Neural cell (in vitro differentiated cells): ENCODE measurements around the gene SCN4B. TPM values are rescaled to one million over a fixed set of nuclear protein-coding genes. Genes with fewer than 3 reads are reported as not detected.

Source experiments
- H2AFZ ChIP-seq: fragments of 200-600, 300-800 bp; sonication (generic), shearing (Covaris generic); 2 replicates; pipeline ENCODE4 v1.6.0; 2014; ENCODE audit warnings: low read depth, mild to moderate bottlenecking, antibody characterized with exemption, low read length, moderate library complexity
- H3F3A ChIP-seq: fragments of 200-600 bp; shearing (Covaris generic); 2 replicates; pipeline ENCODE4 v1.6.1; 2016; ENCODE audit warnings: mild to moderate bottlenecking, moderate library complexity, mixed read lengths, antibody characterized with exemption, low read length; ENCODE audit not compliant: insufficient read depth, poor library complexity, severe bottlenecking
- H3K27ac ChIP-seq: fragments of 200-600, 300-800 bp; sonication (generic), shearing (Covaris generic); 2 replicates; pipeline ENCODE4 v1.5.1; 2014; ENCODE audit warnings: mild to moderate bottlenecking, low read length, moderate library complexity
- H3K27me3 ChIP-seq: fragments of 300-800, 200-600 bp; sonication (generic), shearing (Covaris generic); 2 replicates; pipeline ENCODE4 v1.6.0; 2014; ENCODE audit warnings: mild to moderate bottlenecking, low read depth, low read length, moderate library complexity; ENCODE audit not compliant: insufficient read depth
- H3K36me3 ChIP-seq: fragments of 300-800, 200-600 bp; sonication (generic), shearing (Covaris generic); 2 replicates; pipeline ENCODE4 v1.5.1; 2014; ENCODE audit warnings: mild to moderate bottlenecking, antibody characterized with exemption, low read length, moderate library complexity; ENCODE audit not compliant: insufficient read depth
- H3K4me2 ChIP-seq: fragments of 300-800, 200-600 bp; sonication (generic), shearing (Covaris generic); 2 replicates; pipeline ENCODE4 v1.6.0; 2014; ENCODE audit warnings: mild to moderate bottlenecking, low read length
- H3K4me3 ChIP-seq: fragments of 300-800, 200-600 bp; sonication (generic), shearing (Covaris generic); 2 replicates; pipeline ENCODE4 v1.5.1; 2014; ENCODE audit warnings: mild to moderate bottlenecking, low read length, moderate library complexity
- H3K79me2 ChIP-seq: fragments of 200-600 bp; shearing (Covaris generic); replicated peaks from 2 replicates; pipeline ENCODE4 v1.6.0; 2014; ENCODE audit warnings: mild to moderate bottlenecking, low read length, moderate library complexity; ENCODE audit not compliant: insufficient read depth
- H3K9ac ChIP-seq: fragments of 300-800, 200-600 bp; sonication (generic), shearing (Covaris generic); 2 replicates; pipeline ENCODE4 v1.6.1; 2016; ENCODE audit warnings: mild to moderate bottlenecking, low read length, mixed read lengths
- H3K9me2 ChIP-seq: fragments of 200-600 bp; shearing (Covaris generic); 2 replicates; pipeline ENCODE4 v1.6.1; 2016; ENCODE audit warnings: mild to moderate bottlenecking, low read length, mixed read lengths; ENCODE audit not compliant: insufficient read depth
- H3K9me3 ChIP-seq: fragments of 200-600, 300-800 bp; sonication (generic), shearing (Covaris generic); 2 replicates; pipeline ENCODE4 v1.6.1; 2016; ENCODE audit warnings: mild to moderate bottlenecking, mixed run types, low read length, moderate library complexity, mixed read lengths
- H4K20me1 ChIP-seq: fragments of 200-600 bp; shearing (Covaris generic); 2 replicates; pipeline ENCODE4 v1.6.1; 2016; ENCODE audit warnings: mild to moderate bottlenecking, mixed run types; ENCODE audit not compliant: insufficient read depth
- EP300 ChIP-seq: fragments of 450-650 bp; conservative IDR thresholded peaks from 2 replicates; pipeline ENCODE4 v1.6.1; 2014; ENCODE audit warnings: antibody characterized with exemption, mild to moderate bottlenecking, moderate library complexity; ENCODE audit not compliant: poor library complexity, severe bottlenecking
- EZH2 ChIP-seq: fragments of 200-600, 300-800 bp; shearing (Covaris generic), sonication (generic); IDR thresholded peaks from 2 replicates; pipeline ENCODE4 v1.6.1; 2014; ENCODE audit warnings: antibody characterized with exemption, low read length, borderline replicate concordance, mild to moderate bottlenecking; ENCODE audit not compliant: insufficient read depth, poor library complexity, severe bottlenecking
- MXI1 ChIP-seq: fragments of 450-650 bp; conservative IDR thresholded peaks from 2 replicates; pipeline ENCODE4 v1.6.1; 2014; ENCODE audit warnings: antibody characterized with exemption, mild to moderate bottlenecking; ENCODE audit not compliant: poor library complexity, severe bottlenecking
- POLR2AphosphoS5 ChIP-seq: IDR thresholded peaks from 2 replicates; pipeline ENCODE4 v1.6.1; 2012
- RAD21 ChIP-seq: fragments of 450-650 bp; conservative IDR thresholded peaks from 2 replicates; pipeline ENCODE4 v1.6.1; 2014; ENCODE audit warnings: antibody characterized with exemption, mild to moderate bottlenecking, moderate library complexity
- SMC3 ChIP-seq: fragments of 450-650 bp; conservative IDR thresholded peaks from 2 replicates; pipeline ENCODE4 v1.6.1; 2014; ENCODE audit warnings: antibody characterized with exemption, mild to moderate bottlenecking, moderate library complexity; ENCODE audit not compliant: poor library complexity
- TAF1 ChIP-seq: IDR thresholded peaks from 2 replicates; pipeline ENCODE4 v1.6.1; 2012; ENCODE audit warnings: low read depth
- polyA plus RNA-seq: library from polyadenylated mRNA; depleted of rRNA; stranded (reverse); fragments of >200 nt; gene quantifications from 2 replicates; pipeline ENCODE4 v1.2.3, GENCODE V29; 2014
- TF ChIP-seq, protein P1 (sequence below): IDR thresholded peaks from 2 replicates; pipeline ENCODE4 v1.6.1; 2012; ENCODE audit warnings: borderline replicate concordance
- TF ChIP-seq, protein P2 (sequence below): fragments of 450-650 bp; IDR thresholded peaks from 2 replicates; pipeline ENCODE4 v1.5.1; 2014; ENCODE audit warnings: antibody characterized with exemption, mild to moderate bottlenecking, moderate library complexity; ENCODE audit not compliant: poor library complexity, severe bottlenecking

The SCN4B gene
- polyA plus RNA-seq, 1 donor from 2014 or later: 0.61 TPM

DNA sequence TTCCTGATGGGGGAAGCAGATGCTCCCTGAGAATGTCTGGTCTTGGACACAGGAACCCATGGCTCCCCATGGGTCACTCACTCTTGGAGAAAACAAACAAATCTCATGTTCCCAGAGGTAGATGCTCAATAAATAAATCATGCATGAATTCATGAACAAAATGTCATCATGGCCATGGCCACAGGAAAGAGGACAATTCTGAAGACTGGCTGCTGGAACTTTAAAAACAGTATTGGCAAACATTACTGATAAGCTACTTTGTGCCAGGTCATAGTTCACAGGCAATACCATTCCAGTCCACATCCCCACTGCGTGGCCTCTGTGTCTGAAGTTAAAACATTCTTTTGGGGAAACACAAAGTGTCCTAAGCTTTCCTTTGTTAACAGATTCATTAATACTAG is 56.7 kb downstream of the SCN4B start:
- TF ChIP-seq MXI1 (no peak), TAF1 (no peak), EP300 (no peak), SMC3 (no peak), EZH2 (no peak), POLR2AphosphoS5 (no peak), RAD21 (no peak)
- TF ChIP-seq, protein P1, sequence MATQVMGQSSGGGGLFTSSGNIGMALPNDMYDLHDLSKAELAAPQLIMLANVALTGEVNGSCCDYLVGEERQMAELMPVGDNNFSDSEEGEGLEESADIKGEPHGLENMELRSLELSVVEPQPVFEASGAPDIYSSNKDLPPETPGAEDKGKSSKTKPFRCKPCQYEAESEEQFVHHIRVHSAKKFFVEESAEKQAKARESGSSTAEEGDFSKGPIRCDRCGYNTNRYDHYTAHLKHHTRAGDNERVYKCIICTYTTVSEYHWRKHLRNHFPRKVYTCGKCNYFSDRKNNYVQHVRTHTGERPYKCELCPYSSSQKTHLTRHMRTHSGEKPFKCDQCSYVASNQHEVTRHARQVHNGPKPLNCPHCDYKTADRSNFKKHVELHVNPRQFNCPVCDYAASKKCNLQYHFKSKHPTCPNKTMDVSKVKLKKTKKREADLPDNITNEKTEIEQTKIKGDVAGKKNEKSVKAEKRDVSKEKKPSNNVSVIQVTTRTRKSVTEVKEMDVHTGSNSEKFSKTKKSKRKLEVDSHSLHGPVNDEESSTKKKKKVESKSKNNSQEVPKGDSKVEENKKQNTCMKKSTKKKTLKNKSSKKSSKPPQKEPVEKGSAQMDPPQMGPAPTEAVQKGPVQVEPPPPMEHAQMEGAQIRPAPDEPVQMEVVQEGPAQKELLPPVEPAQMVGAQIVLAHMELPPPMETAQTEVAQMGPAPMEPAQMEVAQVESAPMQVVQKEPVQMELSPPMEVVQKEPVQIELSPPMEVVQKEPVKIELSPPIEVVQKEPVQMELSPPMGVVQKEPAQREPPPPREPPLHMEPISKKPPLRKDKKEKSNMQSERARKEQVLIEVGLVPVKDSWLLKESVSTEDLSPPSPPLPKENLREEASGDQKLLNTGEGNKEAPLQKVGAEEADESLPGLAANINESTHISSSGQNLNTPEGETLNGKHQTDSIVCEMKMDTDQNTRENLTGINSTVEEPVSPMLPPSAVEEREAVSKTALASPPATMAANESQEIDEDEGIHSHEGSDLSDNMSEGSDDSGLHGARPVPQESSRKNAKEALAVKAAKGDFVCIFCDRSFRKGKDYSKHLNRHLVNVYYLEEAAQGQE: no peak
- TF ChIP-seq, protein P2, sequence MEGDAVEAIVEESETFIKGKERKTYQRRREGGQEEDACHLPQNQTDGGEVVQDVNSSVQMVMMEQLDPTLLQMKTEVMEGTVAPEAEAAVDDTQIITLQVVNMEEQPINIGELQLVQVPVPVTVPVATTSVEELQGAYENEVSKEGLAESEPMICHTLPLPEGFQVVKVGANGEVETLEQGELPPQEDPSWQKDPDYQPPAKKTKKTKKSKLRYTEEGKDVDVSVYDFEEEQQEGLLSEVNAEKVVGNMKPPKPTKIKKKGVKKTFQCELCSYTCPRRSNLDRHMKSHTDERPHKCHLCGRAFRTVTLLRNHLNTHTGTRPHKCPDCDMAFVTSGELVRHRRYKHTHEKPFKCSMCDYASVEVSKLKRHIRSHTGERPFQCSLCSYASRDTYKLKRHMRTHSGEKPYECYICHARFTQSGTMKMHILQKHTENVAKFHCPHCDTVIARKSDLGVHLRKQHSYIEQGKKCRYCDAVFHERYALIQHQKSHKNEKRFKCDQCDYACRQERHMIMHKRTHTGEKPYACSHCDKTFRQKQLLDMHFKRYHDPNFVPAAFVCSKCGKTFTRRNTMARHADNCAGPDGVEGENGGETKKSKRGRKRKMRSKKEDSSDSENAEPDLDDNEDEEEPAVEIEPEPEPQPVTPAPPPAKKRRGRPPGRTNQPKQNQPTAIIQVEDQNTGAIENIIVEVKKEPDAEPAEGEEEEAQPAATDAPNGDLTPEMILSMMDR: no peak
- H3K27ac ChIP-seq: no peak overlapping the region
- no peak overlapping the region for H3K9ac ChIP-seq
- H4K20me1 ChIP-seq: no peaks in the 10 kb centered on the region
- H3K4me3 ChIP-seq: no peak overlapping the region
- no peaks in the 10 kb centered on the region for H3K9me3 ChIP-seq
- H3K9me2 ChIP-seq: no peaks in the 10 kb centered on the region
- no peaks in the 10 kb centered on the region for H3F3A ChIP-seq
- no peak overlapping the region for H3K4me2 ChIP-seq
- H3K79me2 ChIP-seq: no peaks in the 10 kb centered on the region
- no peaks in the 10 kb centered on the region for H3K36me3 ChIP-seq
- H3K27me3 ChIP-seq: no peaks in the 10 kb centered on the region
- H2AFZ ChIP-seq: no peak overlapping the region

DNA sequence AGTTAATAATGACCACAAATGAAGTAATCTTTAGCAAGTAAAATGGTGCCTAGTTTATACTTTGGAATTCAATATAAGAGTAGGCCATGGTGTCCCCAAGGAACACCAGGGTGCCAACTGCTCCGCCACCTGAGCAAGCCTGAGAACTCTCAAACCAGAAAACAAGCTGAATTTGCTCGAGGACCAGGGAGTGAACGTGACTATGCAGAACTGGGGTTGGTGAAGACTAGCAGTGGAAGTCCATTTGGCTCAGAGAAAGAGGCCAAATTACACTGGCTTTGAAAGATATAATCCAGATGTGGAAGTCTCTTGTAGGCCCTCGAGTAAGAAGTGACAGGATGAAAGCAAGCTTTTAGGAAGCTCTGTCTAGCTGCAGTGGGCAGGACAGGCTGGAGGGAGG is 57.1 kb downstream of the SCN4B start:
- Histone ChIP-seq H3K79me2 (no peaks in the 10 kb centered on the region), H3K27ac (no peak overlapping the region), H2AFZ (no peak overlapping the region), H3K27me3 (no peaks in the 10 kb centered on the region), H3K4me2 (no peak overlapping the region), H3K9ac (no peak overlapping the region), H4K20me1 (no peaks in the 10 kb centered on the region), H3K4me3 (no peak overlapping the region), H3K36me3 (no peaks in the 10 kb centered on the region), H3F3A (no peaks in the 10 kb centered on the region), H3K9me2 (no peaks in the 10 kb centered on the region), H3K9me3 (no peaks in the 10 kb centered on the region)
- no peak for TF ChIP-seq TAF1
- TF ChIP-seq, protein P2: no peak
- TF ChIP-seq MXI1: no peak
- TF ChIP-seq RAD21: no peak
- TF ChIP-seq, protein P1: no peak
- no peak for TF ChIP-seq EZH2
- no peak for TF ChIP-seq POLR2AphosphoS5
